Stimulated activated CD4-positive, alpha-beta T cell treated with anti-CD3 and anti-CD28 coated beads, Interleukin-12 subunit alpha, Interleukin-12 subunit beta, amount 100 ng/mL, for 24 hours (primary cell): ENCODE measurements around the gene BMP4.

Experiments
- DNase-seq, 2 experiments: peaks; one replicate each; pipeline ENCODE4 v3.0.0-alpha.2; 2020; ENCODE audit warnings: low read depth in 2 of 2

BMP4 gene

GRCh38 chr14:53964249-53964648 is 7.6 kb upstream of the BMP4 start:
- no peak for DNase-seq

- DNase-seq, result no peak
Measured at GRCh38 chr14:53963320-53964227, 6.9 kb upstream of the BMP4 start.

- DNase-seq, result no peak
Measured at GRCh38 chr14:53962953-53963319, 6.3 kb upstream of the BMP4 start.

GRCh38 chr14:53958628-53959027 is 2.0 kb upstream of the BMP4 start:
- DNase-seq, result no peak

GRCh38 chr14:53957739-53958138 is 1.1 kb upstream of the BMP4 start:
- no peak for DNase-seq

- DNase-seq, result no peak
Measured at GRCh38 chr14:53955671-53956426, 776 bp downstream of the BMP4 start.

GRCh38 chr14:53955229-53955556 is 1.4 kb downstream of the BMP4 start:
- no peak for DNase-seq

- no peak for DNase-seq
Measured at GRCh38 chr14:53954551-53955228, 1.9 kb downstream of the BMP4 start.

- DNase-seq, result no peak
Measured at GRCh38 chr14:53953828-53954550, 2.6 kb downstream of the BMP4 start.

- no peak for DNase-seq
Measured at GRCh38 chr14:53953002-53953827, 3.4 kb downstream of the BMP4 start.

- DNase-seq, result no peak
Measured at GRCh38 chr14:53952533-53952932, 4.1 kb downstream of the BMP4 start.

GRCh38 chr14:53951627-53952303 is 4.9 kb downstream of the BMP4 start:
- no peak for DNase-seq

- no peak for DNase-seq
Measured at GRCh38 chr14:53951243-53951626, 5.4 kb downstream of the BMP4 start.

GRCh38 chr14:53950031-53950793 is 6.4 kb downstream of the BMP4 start:
- no peak for DNase-seq

- no peak for DNase-seq
Measured at GRCh38 chr14:53949201-53949600, 7.4 kb downstream of the BMP4 start.

- DNase-seq, result no peak
Measured at GRCh38 chr14:53948205-53948884, 8.3 kb downstream of the BMP4 start.

GRCh38 chr14:53947452-53948204 is 9.0 kb downstream of the BMP4 start:
- DNase-seq, result no peak

- no peak for DNase-seq
Measured at GRCh38 chr14:53947094-53947445, 9.6 kb downstream of the BMP4 start.
